ENCODE results near the gene IGF1R.
A peak's percentile ranks its signal among the peaks of the same experiment; 100 is the strongest.

Gene IGF1R

GRCh38 chr15:98884894-98885293 is 236.6 kb downstream of the IGF1R start:
- DNase-seq (ENCODE audit: low read depth in 2 of 2): no peak

GRCh38 chr15:98887976-98888375 is 239.6 kb downstream of the IGF1R start:
- no peak for DNase-seq (ENCODE audit: low read depth in 2 of 2)

GRCh38 chr15:98888820-98889479 is 240.6 kb downstream of the IGF1R start:
- DNase-seq (ENCODE audit: low read depth in 2 of 2): no peak

- DNase-seq (ENCODE audit: low read depth in 2 of 2): no peak
Observed at GRCh38 chr15:98889930-98890695, 241.8 kb downstream of the IGF1R start.

- DNase-seq (ENCODE audit: low read depth in 2 of 2): no peak
Observed at GRCh38 chr15:98891301-98891700, 243.0 kb downstream of the IGF1R start.

GRCh38 chr15:98893401-98893800 is 245.1 kb downstream of the IGF1R start:
- no peak for DNase-seq (ENCODE audit: low read depth in 2 of 2)

GRCh38 chr15:98894312-98894711 is 246.0 kb downstream of the IGF1R start:
- no peak for DNase-seq (ENCODE audit: low read depth in 2 of 2)

GRCh38 chr15:98896002-98896721 is 247.8 kb downstream of the IGF1R start:
- no peak for DNase-seq (ENCODE audit: low read depth in 2 of 2)

- no peak for DNase-seq (ENCODE audit: low read depth in 2 of 2)
Observed at GRCh38 chr15:98896802-98897732, 248.7 kb downstream of the IGF1R start.

GRCh38 chr15:98898122-98898521 is 249.8 kb downstream of the IGF1R start:
- no peak for DNase-seq (ENCODE audit: low read depth in 2 of 2)

GRCh38 chr15:98899272-98900021 is 251.1 kb downstream of the IGF1R start:
- DNase-seq (ENCODE audit: low read depth in 2 of 2): no peak

GRCh38 chr15:98900356-98900755 is 252.0 kb downstream of the IGF1R start:
- DNase-seq (ENCODE audit: low read depth in 2 of 2): no peak

GRCh38 chr15:98901434-98902072 is 253.2 kb downstream of the IGF1R start:
- no peak for DNase-seq (ENCODE audit: low read depth in 2 of 2)

- DNase-seq (ENCODE audit: low read depth in 2 of 2): no peak
Observed at GRCh38 chr15:98902931-98903330, 254.6 kb downstream of the IGF1R start.

- DNase-seq (ENCODE audit: low read depth in 2 of 2): peak in 1 of 2 donors; percentile 11
Observed at GRCh38 chr15:98903377-98904018, 255.2 kb downstream of the IGF1R start.

- DNase-seq (ENCODE audit: low read depth in 2 of 2): no peak
Observed at GRCh38 chr15:98904544-98904943, 256.2 kb downstream of the IGF1R start.

GRCh38 chr15:98905963-98906711 is 257.8 kb downstream of the IGF1R start:
- no peak for DNase-seq (ENCODE audit: low read depth in 2 of 2)

- DNase-seq (ENCODE audit: low read depth in 2 of 2): no peak
Observed at GRCh38 chr15:98906712-98907083, 258.4 kb downstream of the IGF1R start.

- DNase-seq (ENCODE audit: low read depth in 2 of 2): no peak
Observed at GRCh38 chr15:98907927-98908471, 259.7 kb downstream of the IGF1R start.

Data from stimulated activated CD4-positive, alpha-beta T cell treated with anti-CD3 and anti-CD28 coated beads, Interleukin-4, amount 100 ng/mL, for 48 hours (primary cell).